Gastrocnemius medialis (tissue), 4 donors: ENCODE data around the gene RYK.

ENCODE experiments used
- CTCF ChIP-seq, 5 experiments: fragments of 450-650 bp in 3 of 5; fragments of 200-600 bp in 2 of 5; sonication (generic) in 2 of 5; IDR thresholded peaks in 4 of 5; conservative IDR thresholded peaks in 1 of 5; 1 replicate in 4 of 5; 2 replicates in 1 of 5; pipeline ENCODE4 v1.5.1; 2016 to 2019; ENCODE audit warnings: antibody characterized with exemption in 5 of 5, mild to moderate bottlenecking in 3 of 5, moderate library complexity in 3 of 5
- POLR2A ChIP-seq, 2 donors: fragments of 450-650 bp; IDR thresholded peaks; one replicate each; pipeline ENCODE4 v1.6.1; 2017; ENCODE audit warnings: antibody characterized with exemption in 2 of 2, mild to moderate bottlenecking in 2 of 2, moderate library complexity in 2 of 2

DNA sequence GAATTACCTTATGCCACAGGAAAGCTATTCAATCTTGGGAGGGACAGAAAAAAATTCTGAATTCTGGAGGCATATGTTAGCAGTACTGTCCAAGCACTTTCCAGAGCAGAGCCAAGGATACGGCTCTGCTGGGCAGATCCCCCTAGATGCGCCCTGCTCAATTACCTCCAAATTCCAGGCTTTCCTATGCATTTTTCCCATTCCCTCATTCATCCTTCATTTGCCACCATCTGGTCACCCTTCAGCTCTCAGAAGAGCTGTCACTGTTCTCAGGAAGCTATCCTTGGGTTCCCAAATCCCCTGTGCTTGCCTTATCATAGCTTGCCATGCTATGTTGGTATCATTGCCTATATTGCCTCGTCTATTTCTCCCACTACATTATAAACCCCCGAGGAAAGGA lies 45.2 kb downstream of the RYK start:
- TF ChIP-seq POLR2A (IDR thresholded peaks at IDR 0.05) (no peak), CTCF (IDR thresholded peaks at IDR 0.05 in 4 of 5, conservative IDR thresholded peaks at IDR 0.05 in 1 of 5) (no peak)
